Measurements from ENCODE around the gene ATM.
A peak's percentile ranks its signal among the peaks of the same experiment; 100 is the strongest.
"Not testable (repeated sequence)": the region's sequence is repeated elsewhere in the genome, so short reads cannot be mapped to it uniquely, and the experiment has no call there.

Gene ATM

DNA sequence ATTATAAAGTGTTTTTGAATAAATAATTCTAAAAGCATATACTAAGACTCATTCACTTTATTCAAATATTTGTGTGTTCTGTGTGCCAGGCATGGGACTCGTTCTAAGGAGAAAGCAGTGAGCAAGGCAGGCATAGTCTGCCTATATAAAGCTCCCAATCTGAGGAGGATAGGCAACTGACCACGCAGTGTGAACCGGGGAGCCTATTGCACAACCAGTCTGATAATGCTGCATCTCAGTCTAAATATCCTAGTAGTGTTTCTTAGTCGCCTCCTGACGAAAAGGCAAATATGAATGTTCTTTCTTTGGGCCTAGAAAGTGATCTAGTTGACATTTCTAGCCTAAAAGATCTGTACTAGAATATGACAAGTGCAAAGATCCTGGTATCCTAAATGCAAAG lies 146.2 kb downstream of the ATM start:
- no peak overlapping the region for H3K4me3 ChIP-seq (ENCODE audit: low read length)
- DNase-seq (ENCODE audit: low read depth) = no peak
- TF ChIP-seq, protein P1, sequence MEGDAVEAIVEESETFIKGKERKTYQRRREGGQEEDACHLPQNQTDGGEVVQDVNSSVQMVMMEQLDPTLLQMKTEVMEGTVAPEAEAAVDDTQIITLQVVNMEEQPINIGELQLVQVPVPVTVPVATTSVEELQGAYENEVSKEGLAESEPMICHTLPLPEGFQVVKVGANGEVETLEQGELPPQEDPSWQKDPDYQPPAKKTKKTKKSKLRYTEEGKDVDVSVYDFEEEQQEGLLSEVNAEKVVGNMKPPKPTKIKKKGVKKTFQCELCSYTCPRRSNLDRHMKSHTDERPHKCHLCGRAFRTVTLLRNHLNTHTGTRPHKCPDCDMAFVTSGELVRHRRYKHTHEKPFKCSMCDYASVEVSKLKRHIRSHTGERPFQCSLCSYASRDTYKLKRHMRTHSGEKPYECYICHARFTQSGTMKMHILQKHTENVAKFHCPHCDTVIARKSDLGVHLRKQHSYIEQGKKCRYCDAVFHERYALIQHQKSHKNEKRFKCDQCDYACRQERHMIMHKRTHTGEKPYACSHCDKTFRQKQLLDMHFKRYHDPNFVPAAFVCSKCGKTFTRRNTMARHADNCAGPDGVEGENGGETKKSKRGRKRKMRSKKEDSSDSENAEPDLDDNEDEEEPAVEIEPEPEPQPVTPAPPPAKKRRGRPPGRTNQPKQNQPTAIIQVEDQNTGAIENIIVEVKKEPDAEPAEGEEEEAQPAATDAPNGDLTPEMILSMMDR (conservative IDR thresholded peaks at IDR 0.05; ENCODE audit: low read length) = no peak

DNA sequence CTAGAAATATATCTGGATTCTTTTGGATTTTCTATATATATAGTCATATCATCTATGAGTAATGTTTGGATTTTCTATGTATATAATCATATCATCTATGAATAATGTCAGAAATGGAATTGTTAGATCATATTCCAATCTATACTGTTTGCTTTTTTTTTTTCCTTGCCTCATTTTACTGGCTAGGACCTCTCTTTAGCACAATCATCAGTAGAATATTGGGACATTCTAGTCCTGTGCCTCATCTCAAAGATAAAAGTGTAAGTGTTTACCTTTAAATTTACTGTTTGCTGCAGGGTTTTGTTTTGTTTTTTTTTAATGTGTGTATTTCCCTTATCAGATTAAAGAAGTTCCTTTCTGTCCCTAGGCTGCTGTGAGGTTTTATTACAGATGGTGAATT lies 147.4 kb downstream of the ATM start:
- no peak overlapping the region for H3K4me3 ChIP-seq (ENCODE audit: low read length)
- DNase-seq (ENCODE audit: low read depth) = no peak
- TF ChIP-seq, protein P1 (conservative IDR thresholded peaks at IDR 0.05; ENCODE audit: low read length) = no peak

DNA sequence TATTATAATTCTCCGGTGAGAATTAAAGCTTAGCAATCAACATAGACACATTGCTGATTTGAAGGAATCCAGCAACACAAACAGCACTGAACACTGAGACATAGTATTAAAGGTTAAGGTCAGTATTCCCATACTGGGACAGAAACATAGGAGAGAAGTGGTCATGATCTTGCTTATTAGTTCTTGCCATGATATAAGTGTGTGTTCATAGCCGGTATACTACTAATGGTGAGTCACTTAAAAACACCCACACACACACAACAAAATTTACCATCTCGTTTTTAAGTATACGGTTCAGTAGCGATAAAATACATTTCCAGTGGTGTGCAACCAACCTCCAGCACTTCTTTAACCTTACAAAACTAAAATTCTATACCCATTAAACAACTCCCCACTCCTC lies 148.1 kb downstream of the ATM start:
- DNase-seq (ENCODE audit: low read depth) = no peak
- TF ChIP-seq, protein P1 (conservative IDR thresholded peaks at IDR 0.05; ENCODE audit: low read length) = no peak
- no peak overlapping the region for H3K4me3 ChIP-seq (ENCODE audit: low read length)

DNA sequence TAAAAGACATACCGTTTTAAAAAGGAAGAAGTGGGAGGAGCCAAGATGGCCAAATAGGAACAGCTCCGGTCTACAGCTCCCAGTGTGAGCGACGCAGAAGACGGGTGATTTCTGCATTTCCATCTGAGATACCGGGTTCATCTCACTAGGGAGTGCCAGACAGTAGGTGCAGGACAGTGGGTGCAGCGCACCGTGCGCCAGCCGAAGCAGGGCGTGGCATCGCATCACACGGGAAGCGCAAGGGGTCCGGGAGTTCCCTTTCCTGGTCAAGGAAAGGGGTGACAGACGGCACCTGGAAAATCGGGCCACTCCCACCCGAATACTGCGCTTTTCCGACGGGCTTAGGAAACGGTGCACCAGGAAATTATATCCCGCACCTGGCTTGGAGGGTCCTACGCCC lies 150.6 kb downstream of the ATM start:
- not testable (repeated sequence) for H3K4me3 ChIP-seq (ENCODE audit: low read length); DNase-seq (ENCODE audit: low read depth)

- TF ChIP-seq, protein P1 (conservative IDR thresholded peaks at IDR 0.05; ENCODE audit: low read length) = no peak
- H3K4me3 ChIP-seq (ENCODE audit: low read length) = no peak overlapping the region
- peak; percentile 16 for DNase-seq (ENCODE audit: low read depth)
These were observed 165.7 kb downstream of the ATM start for GRCh38 chr11:108388576-108388975.

GRCh38 chr11:108392353-108392752 lies 169.5 kb downstream of the ATM start:
- DNase-seq (ENCODE audit: low read depth) = no peak
- no peak overlapping the region for H3K4me3 ChIP-seq (ENCODE audit: low read length)
- TF ChIP-seq, protein P1 (conservative IDR thresholded peaks at IDR 0.05; ENCODE audit: low read length) = no peak

- no peak for DNase-seq (ENCODE audit: low read depth)
- TF ChIP-seq, protein P1 (conservative IDR thresholded peaks at IDR 0.05; ENCODE audit: low read length) = no peak
These were observed 170.2 kb downstream of the ATM start for GRCh38 chr11:108393046-108393445.

GRCh38 chr11:108394744-108395284 lies 171.9 kb downstream of the ATM start:
- H3K4me3 ChIP-seq (ENCODE audit: low read length) = no peak overlapping the region
- TF ChIP-seq, protein P1 (conservative IDR thresholded peaks at IDR 0.05; ENCODE audit: low read length) = no peak
- DNase-seq (ENCODE audit: low read depth) = no peak

More at GRCh38 chr11:108393046-108393445, 170.2 kb downstream of the ATM start:
- no peak overlapping the region for H3K4me3 ChIP-seq (ENCODE audit: low read length)

DNA sequence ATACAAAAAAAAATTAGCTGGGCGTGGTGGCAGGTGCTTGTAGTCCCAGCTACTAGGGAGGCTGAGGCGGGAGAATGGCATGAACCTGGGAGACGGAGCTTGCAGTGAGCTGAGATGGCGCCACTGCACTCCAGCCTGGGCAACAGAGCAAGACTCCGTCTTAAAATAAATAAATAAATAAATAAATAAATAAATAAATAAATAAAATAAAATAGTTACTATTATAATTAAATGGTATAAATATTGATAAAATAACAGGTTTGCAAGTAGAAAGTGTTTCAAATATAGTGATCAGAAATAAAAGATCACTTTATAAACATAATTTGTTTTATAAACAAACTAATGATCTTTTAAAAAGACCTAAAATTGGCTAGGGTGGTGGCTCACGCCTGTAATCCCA lies 173.8 kb downstream of the ATM start:
- not testable (repeated sequence) for DNase-seq (ENCODE audit: low read depth); H3K4me3 ChIP-seq (ENCODE audit: low read length)
